HG02973 (cell line): ENCODE results near the gene KRT16.
"Not testable (repeated sequence)": the region's sequence is repeated elsewhere in the genome, so short reads cannot be mapped to it uniquely, and the experiment has no call there.

Experiments used
- ATAC-seq: cut with Tn5 transposase; IDR thresholded peaks from one replicate; pipeline ENCODE4 v1.9.1; 2021; ENCODE audit warnings: moderate library complexity; ENCODE audit not compliant: unreplicated experiment

KRT16 gene

DNA sequence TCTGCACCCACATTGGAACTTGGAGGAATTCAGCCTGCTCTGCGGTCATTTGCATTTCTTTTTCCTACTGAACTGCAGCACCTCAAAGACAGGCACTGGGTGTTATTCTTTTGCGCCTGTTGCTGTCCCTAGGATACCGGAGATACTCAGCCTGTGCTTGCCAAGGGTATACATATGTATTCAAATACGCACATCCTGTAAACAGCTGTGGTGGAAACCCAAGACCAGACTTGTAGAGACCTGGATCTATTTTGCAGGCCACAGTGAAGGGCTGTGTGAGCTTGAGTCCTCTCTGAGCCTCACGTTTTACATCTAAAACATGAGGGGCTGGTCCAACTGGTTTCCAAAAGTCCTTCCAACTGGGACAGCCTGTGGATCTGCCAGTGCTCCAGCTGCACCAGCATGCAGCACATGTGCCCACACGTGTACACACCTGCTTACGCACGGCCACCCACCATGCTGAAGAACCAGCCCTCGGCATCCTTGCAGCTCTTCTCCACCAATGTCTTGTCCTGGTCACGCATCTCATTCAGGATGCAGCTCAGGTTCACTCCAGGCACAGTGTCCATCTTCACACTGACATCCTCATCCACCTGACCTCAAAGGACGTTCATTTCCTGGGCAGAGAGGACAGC, 16.2 kb upstream of the KRT16 start:
- ATAC-seq, result not testable (repeated sequence)

DNA sequence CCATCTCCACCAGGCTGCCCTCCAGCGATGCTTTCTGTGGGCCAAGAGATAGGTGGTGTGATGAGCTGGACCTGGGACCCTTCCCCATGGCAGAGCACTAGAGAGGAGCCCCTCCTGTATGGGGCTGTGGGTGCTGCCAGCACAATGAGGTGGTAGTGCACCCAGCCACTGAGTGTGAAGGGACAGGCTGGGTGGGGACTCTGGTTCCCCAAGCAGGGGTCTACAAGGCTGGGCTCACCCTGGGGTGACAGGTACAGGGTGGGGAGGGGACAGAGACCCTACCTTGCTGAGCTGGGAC, 15.5 kb upstream of the KRT16 start:
- not testable (repeated sequence) for ATAC-seq

- ATAC-seq, result no peak
Observed at GRCh38 chr17:41627316-41628072, 14.9 kb upstream of the KRT16 start.

DNA sequence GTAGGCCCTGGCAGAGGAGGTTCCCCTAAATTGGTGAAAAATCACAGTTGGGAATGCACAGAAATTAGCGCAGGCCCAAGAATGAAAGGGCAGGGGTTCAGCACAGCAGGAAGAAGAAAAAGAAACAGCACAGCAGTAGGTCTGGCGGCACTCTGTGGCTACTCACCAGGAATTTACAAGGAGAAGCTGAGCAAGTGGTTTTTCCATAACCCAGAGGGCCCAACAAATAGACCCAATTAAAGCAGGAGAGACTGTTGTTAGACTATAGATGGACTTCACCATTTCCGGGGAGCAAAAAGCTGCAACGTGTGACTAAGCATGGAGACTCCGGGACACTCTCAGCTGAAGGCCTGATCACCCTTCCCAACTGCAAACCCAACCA, 14.3 kb upstream of the KRT16 start:
- not testable (repeated sequence) for ATAC-seq

DNA sequence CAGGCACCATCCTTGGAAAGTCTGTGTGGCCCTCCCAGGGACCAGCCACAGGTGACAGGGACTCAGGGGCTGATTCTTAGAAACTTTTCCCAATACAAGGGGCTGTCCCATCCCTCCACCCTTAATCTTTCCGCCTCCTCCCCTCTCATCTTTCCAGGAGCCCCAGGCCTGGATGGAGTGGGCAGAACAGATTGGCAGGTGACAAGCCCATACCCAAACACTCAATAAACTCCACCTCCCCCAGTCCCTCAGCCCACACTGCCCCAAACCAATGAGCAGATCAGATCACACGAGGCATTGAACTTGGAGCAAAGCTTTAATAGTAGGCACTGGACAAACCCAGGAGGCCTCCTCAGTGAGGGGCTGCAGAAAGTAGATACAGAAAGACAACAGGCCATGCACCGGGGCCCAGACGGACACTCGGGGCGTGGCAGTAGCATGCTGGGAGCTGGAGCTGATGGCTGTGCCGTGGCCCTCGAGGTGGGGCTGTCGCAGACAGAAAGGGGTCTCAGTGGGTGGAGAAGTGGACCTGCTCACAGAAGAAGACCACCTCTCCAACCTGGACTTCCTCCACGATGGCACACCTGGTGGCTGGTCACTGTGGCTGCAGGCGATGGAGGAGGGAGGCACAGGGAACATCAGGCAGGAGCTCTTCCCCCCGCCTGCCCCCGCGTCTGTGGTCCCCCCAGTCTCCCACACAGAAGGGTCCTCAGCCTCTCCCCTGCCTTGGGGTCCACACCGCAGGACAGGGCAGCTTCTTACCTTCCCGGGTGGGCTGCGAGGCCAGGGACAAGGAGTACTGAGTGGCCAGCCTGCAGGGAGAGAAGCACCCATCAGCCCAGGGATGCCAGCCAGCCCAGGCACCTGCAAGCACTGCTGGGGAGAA, 13.7 kb upstream of the KRT16 start:
- ATAC-seq, result not testable (repeated sequence)

- no peak for ATAC-seq
Observed at GRCh38 chr17:41625602-41626001, 13.0 kb upstream of the KRT16 start.

- ATAC-seq, result no peak
Observed at GRCh38 chr17:41624208-41625101, 11.9 kb upstream of the KRT16 start, which contains the start of gene KRT17. TSS of gene KRT17 (minus strand) at chr17:41624575. CDS start at chr17:41624509, 66 bp downstream.

- not testable (repeated sequence) for ATAC-seq
Observed at GRCh38 chr17:41623184-41623861, 10.8 kb upstream of the KRT16 start.

GRCh38 chr17:41622340-41623183, 10.0 kb upstream of the KRT16 start:
- ATAC-seq, result not testable (repeated sequence)

GRCh38 chr17:41621916-41622315, 9.3 kb upstream of the KRT16 start:
- no peak for ATAC-seq

- not testable (repeated sequence) for ATAC-seq
Observed at GRCh38 chr17:41621435-41621817, 8.9 kb upstream of the KRT16 start.

- no peak for ATAC-seq
Observed at GRCh38 chr17:41620583-41621434, 8.2 kb upstream of the KRT16 start.

DNA sequence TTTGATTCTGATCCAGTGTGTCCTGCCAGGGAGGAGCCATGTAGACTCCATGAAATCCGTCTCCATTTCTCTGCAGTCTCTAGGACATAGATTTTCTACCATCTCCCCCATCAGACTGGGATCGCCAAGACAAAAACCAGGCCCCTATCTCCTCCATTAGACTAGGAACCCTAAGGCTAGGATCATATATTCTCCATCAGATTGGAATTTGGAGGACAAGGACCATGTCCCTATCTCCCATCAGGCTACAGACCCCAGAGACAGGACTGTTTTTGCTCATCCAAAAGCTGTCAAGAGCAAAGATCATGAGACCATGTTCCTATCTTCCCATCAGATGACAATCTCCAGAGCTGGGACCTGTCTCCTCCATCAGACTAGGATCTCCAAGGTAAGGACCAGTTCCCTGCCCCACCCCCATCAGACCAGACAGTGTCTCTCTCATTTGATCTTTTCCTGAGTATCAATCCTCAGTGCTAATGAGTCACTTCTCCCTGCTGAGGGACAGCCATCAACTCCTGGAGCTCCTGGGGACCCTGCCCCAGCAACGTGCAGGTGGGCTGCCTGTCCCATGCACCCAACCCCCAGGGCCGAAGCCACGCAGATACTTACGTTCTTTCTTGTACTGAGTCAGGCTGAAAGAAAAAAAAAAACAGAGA, 7.5 kb upstream of the KRT16 start:
- not testable (repeated sequence) for ATAC-seq

- no peak for ATAC-seq
Observed at GRCh38 chr17:41619036-41619926, 6.7 kb upstream of the KRT16 start.

GRCh38 chr17:41618341-41619035, 5.9 kb upstream of the KRT16 start:
- ATAC-seq, result no peak

DNA sequence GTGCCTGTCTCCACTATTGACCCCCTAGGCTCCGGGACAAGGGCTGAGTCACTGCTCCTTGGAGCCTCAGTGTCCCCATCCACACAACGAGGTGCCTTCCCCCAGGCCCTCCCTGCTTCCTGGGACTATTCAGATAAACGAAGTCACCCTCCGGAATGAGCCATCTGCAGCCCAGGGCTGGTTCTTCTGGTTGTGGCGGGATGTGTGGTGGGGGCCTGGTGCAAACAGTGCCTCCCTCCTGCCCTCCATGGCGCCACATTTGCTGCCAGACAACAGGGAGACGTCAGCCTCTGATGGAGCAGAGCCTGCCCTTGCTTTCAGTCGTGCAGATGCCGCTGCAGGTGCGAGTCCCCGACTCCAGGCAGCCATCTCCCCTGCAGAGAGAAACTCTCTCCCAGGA, 5.1 kb upstream of the KRT16 start:
- ATAC-seq, result no peak
